ENCODE measurements around the gene RTN4RL2.

RTN4RL2 gene

GRCh38 chr11:57460022-57460757 is at the start of gene RTN4RL2:
Gene RTN4RL2 (plus strand): TSS chr11:57460528. CDS start chr11:57460866, 338 bp downstream.
- in situ Hi-C loops (cut with MboI; ENCODE audit: low sequenced_read_pairs), result no loop called here

- in situ Hi-C loops (cut with MboI; ENCODE audit: low sequenced_read_pairs), result no loop called here
Observed at GRCh38 chr11:57413681-57414080, 46.6 kb upstream of the RTN4RL2 start.

GRCh38 chr11:57414612-57415212 is 45.6 kb upstream of the RTN4RL2 start:
- in situ Hi-C loops (cut with MboI; ENCODE audit: low sequenced_read_pairs), result no loop called here

- in situ Hi-C loops (cut with MboI; ENCODE audit: low sequenced_read_pairs), result no loop called here
Observed at GRCh38 chr11:57416436-57416835, 43.9 kb upstream of the RTN4RL2 start.

- in situ Hi-C loops (cut with MboI; ENCODE audit: low sequenced_read_pairs), result no loop called here
Observed at GRCh38 chr11:57417056-57417455, 43.3 kb upstream of the RTN4RL2 start.

- in situ Hi-C loops (cut with MboI; ENCODE audit: low sequenced_read_pairs), result no loop called here
Observed at GRCh38 chr11:57418131-57418530, 42.2 kb upstream of the RTN4RL2 start.

GRCh38 chr11:57419146-57419545 is 41.2 kb upstream of the RTN4RL2 start:
- in situ Hi-C loops (cut with MboI; ENCODE audit: low sequenced_read_pairs), result no loop called here

GRCh38 chr11:57421066-57421465 is 39.3 kb upstream of the RTN4RL2 start:
- in situ Hi-C loops (cut with MboI; ENCODE audit: low sequenced_read_pairs), result no loop called here

- in situ Hi-C loops (cut with MboI; ENCODE audit: low sequenced_read_pairs), result no loop called here
Observed at GRCh38 chr11:57421805-57422204, 38.5 kb upstream of the RTN4RL2 start.

GRCh38 chr11:57422669-57423068 is 37.7 kb upstream of the RTN4RL2 start:
- in situ Hi-C loops (cut with MboI; ENCODE audit: low sequenced_read_pairs), result no loop called here

GRCh38 chr11:57424137-57424791 is 36.1 kb upstream of the RTN4RL2 start:
- in situ Hi-C loops (cut with MboI; ENCODE audit: low sequenced_read_pairs), result no loop called here

GRCh38 chr11:57424792-57425564 is 35.4 kb upstream of the RTN4RL2 start:
- in situ Hi-C loops (cut with MboI; ENCODE audit: low sequenced_read_pairs), result no loop called here

- in situ Hi-C loops (cut with MboI; ENCODE audit: low sequenced_read_pairs), result no loop called here
Observed at GRCh38 chr11:57425565-57426438, 34.5 kb upstream of the RTN4RL2 start.

- in situ Hi-C loops (cut with MboI; ENCODE audit: low sequenced_read_pairs), result no loop called here
Observed at GRCh38 chr11:57426439-57426928, 33.8 kb upstream of the RTN4RL2 start.

GRCh38 chr11:57426929-57427726 is 33.2 kb upstream of the RTN4RL2 start, which contains the start of gene SLC43A3:
Gene SLC43A3 (minus strand): TSS chr11:57427121. CDS start chr11:57426172, 949 bp downstream.
- in situ Hi-C loops (cut with MboI; ENCODE audit: low sequenced_read_pairs), result no loop called here

GRCh38 chr11:57427727-57428082 is 32.6 kb upstream of the RTN4RL2 start:
- in situ Hi-C loops (cut with MboI; ENCODE audit: low sequenced_read_pairs), result no loop called here

- in situ Hi-C loops (cut with MboI; ENCODE audit: low sequenced_read_pairs), result no loop called here
Observed at GRCh38 chr11:57428643-57429042, 31.7 kb upstream of the RTN4RL2 start.

- in situ Hi-C loops (cut with MboI; ENCODE audit: low sequenced_read_pairs), result no loop called here
Observed at GRCh38 chr11:57429946-57430345, 30.4 kb upstream of the RTN4RL2 start.

GRCh38 chr11:57430952-57431351 is 29.4 kb upstream of the RTN4RL2 start:
- in situ Hi-C loops (cut with MboI; ENCODE audit: low sequenced_read_pairs), result no loop called here
